ENCODE measurements around the gene HIP1R.
"Not testable (repeated sequence)": the region's sequence is repeated elsewhere in the genome, so short reads cannot be mapped to it uniquely, and the experiment has no call there.

The HIP1R gene

DNA sequence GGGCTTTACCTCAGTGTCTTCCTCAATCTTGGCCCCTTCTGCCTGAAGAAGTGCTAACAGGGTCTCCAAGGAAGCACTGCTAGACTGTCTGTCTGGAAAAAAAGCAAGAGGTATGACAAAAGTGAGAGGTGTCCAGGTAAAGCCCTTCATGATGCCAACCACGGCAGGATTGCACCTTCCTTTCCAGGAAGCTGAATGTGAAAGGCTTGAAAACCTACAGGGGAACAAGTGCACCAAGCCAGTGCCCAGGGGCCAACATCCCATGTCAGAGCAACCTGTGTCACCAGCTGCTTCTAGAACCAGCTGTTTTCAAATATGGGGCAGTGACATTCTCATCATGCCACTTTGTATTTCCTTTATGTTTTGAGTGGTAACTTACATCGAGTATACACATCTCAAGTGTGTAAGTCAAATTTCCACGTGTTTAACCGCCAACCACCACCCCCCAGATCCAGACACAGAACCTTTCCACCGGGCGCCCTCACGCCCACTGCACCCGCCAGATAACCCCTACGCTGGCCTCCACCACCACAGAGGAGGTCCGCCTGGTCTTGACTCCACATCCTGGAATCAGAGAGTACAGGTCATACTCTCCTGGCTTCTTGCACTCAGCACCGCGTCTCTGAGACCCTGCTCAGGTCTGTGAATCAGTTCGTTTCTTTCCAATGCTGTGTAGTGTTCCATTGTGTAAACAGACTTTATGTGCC lies 33.4 kb downstream of the HIP1R start:
- in situ Hi-C loops (cut with MboI; ENCODE audit: low pct_unique_long_range_greater_than_20kb, low sequenced_read_pairs): loop anchor here (25.0 kb wide), 1 partner anchor 369 kb away; the partner anchor contains the start of genes MPHOSPH9 and MTRFR
- DNase-seq: no peak

DNA sequence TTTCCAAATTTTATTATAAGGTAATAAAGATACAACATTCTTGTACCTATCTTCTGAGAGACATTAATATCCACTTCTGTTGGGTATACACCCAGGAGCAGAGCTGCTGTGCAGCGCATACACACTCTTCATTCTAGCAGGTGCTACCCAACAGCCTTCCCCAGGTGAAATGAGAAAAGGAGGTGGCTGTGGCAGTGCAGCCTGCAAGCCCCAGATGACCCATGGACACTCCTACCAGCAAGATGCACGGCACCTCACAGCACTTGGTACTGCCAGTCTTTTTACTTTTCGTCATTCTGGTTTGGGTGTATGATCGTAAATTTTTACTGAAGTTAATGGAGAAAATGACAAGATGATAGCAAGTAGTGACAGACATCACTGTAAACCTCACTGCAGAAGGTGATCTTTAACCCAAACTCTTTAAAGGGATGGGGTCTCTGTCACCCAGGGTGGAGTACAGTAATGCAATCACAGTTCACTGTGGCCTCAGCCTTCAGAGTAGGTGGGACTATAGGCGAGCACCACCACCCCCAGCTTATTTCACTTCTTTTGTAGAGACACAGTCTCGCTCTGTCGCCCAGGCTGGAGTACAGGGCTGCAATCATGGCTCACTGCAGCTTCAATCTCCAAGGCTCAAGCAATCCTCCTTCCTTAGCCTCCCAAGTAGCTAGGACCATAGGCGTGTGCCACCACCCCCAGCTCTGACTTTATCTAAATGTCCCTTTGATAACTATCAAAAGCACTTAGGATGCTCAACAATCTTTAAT lies 34.1 kb downstream of the HIP1R start:
- no peak for DNase-seq
- in situ Hi-C loops (cut with MboI; ENCODE audit: low pct_unique_long_range_greater_than_20kb, low sequenced_read_pairs): loop anchor here (25.0 kb wide), 1 partner anchor 368 kb away; the partner anchor contains the start of genes MPHOSPH9 and MTRFR

DNA sequence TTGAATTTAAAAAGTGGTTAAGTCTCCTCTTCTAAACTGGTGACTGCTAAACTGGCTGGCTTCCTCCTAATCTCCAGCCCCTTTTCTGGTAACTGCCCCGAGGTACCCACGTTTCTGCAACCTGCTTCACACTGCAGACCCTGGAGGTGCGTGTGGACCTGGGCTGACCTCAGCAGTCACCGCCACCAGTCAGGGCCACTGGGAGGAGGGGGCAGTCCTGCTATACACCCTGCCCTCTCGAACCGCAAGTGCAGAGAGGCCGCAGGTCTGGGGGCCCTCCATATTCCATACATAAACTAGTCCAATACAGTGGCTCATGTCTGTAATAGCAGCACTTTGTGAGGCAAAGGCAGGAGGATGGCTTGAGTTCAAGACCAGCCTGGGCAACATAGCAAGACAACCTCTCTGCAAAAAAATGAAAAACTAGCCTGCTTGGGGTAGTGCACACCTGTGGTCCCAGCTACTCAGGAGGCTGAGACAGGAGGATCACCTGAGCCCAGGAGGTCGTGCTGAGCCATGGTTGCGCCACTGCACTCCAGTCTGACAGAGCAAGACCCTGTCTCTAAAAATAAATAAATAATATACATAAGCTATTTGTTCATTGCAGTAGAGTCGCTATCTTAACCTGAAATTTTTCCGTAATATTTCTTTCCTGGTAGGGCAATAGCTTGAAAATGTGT lies 35.0 kb downstream of the HIP1R start:
- DNase-seq: no peak
- in situ Hi-C loops (cut with MboI; ENCODE audit: low pct_unique_long_range_greater_than_20kb, low sequenced_read_pairs): loop anchor here (25.0 kb wide), 1 partner anchor 367 kb away; the partner anchor contains the start of genes MPHOSPH9 and MTRFR

DNA sequence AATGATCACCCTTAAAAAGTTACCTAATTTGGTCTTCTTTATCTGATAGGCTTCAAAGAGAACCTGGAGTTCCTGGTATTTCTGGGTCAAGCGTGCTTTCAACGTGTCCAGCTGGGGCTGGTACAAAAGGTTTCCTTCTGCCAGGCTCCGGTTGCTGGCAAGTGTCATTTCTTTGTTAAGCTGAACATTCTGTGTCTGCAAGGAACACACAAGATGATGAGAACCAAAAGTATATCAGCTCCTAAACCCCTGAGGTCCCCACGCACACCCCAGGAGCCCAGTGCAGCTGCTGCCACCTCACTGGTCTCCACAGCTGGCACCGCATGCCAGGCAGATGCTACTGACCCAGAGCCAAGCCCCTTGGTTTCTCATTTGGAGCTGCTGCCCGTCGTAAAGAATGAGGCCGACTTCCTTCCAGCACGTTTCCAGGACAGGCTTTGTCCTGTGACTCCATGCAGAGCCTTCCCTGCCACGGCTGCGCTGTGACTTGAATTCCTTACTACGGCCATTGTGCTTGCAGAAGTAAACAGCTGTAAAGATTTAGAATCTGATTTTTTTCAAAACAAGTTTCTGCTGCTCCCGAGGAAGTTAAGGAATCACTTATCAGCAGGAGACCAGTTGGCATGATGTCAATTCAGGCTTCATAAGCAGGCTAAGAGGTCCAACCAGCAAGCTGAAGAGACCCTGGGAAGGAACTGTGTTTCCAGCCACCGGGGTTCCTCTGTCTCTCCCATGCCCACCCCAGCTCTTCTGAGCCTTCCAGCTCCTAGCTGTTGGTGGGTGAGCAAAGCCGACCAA lies 35.8 kb downstream of the HIP1R start:
- DNase-seq: no peak
- in situ Hi-C loops (cut with MboI; ENCODE audit: low pct_unique_long_range_greater_than_20kb, low sequenced_read_pairs): loop anchor here (25.0 kb wide), 1 partner anchor 366 kb away; the partner anchor contains the start of genes MPHOSPH9 and MTRFR

DNA sequence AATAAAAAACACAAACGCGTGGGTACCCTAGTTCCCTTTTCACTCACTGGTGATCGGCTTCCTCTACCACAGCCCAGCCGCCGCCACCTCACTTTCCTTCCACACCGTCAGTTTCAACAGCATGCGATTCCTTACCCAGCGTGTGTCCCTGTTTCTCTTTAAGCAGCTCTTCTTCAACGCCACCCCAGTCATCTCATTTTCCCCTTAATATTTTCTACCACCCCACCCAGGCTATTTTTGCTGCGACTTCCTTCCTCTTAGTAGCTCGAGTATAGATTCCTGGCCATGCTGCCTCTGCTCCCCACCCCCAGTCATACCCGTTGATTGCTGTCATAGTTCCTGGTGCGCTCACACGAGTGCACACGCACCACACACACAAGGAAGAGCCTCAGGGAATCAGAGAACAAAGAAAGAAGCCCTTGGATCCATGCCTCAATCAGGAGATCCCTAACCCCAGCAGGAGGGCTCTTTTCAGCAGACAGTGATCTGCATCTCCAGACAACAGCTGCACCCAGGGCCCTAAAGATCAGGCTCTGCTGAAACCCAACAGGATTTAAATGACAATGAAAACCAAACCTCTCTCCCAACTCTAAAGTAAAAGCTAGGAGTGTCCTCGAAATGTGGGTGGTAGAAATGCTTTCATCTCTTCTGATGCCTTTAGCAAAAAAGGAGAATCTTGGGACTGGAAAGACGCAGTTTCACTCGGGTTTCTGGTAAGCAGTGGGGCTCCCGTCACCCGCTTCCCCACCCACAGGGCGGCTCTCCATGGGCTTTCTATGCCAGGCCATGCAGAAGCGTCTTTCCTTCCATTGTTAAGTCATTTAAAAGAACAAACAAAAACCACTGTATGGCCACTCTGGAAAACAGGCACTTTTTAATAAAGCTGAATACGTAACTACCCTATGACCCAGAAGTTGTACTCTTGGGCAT lies 36.9 kb downstream of the HIP1R start:
- in situ Hi-C loops (cut with MboI; ENCODE audit: low pct_unique_long_range_greater_than_20kb, low sequenced_read_pairs): loop anchor here (25.0 kb wide), 1 partner anchor 365 kb away; the partner anchor contains the start of genes MPHOSPH9 and MTRFR
- DNase-seq: peak; percentile 95

DNA sequence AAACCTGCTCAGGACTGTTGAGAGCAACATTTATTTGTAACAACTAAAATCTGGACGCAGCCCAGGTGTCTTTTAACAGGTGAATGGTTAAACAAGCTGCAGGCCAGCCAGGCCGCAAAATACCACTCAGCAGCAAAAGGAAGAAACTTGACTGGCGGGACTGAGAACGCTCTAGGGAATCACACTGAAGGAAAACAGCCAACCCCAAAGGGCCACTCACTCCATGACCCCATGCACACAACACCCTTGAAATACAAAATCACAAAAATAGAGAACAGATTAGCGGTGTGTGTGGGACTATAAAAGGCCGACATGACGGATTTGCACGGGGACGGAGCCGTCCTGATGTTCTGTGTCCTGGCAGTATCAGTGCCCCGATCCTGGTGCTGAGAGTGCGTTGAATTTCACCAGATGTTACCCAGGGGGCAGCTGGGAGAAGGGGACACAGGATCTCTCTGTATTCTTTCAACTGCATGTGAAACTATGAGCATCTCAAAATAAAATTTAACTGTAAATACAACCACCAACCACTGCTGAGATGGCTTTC lies 37.6 kb downstream of the HIP1R start:
- in situ Hi-C loops (cut with MboI; ENCODE audit: low pct_unique_long_range_greater_than_20kb, low sequenced_read_pairs): loop anchor here (25.0 kb wide), 1 partner anchor 364 kb away; the partner anchor contains the start of genes MPHOSPH9 and MTRFR
- DNase-seq: no peak

DNA sequence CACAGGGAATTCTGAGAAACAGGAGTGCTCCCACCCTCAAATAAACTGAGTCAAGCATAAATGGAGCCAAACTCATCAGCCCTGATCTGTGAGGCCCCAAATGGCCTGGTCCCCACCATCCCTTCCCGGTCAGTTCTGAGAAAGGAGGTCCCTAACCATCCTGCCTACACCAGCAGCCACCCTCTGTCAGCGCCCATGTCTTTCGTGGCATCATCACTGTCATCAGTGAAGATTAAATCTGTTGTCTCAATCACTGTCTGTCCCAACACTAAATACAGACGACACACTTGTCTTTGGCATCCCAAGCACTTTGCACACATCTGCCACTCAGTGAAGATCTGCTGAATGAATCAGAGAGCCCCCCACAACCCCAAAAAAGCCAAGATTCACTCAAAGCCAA lies 38.3 kb downstream of the HIP1R start:
- in situ Hi-C loops (cut with MboI; ENCODE audit: low pct_unique_long_range_greater_than_20kb, low sequenced_read_pairs): loop anchor here (25.0 kb wide), 1 partner anchor 364 kb away; the partner anchor contains the start of genes MPHOSPH9 and MTRFR
- no peak for DNase-seq

DNA sequence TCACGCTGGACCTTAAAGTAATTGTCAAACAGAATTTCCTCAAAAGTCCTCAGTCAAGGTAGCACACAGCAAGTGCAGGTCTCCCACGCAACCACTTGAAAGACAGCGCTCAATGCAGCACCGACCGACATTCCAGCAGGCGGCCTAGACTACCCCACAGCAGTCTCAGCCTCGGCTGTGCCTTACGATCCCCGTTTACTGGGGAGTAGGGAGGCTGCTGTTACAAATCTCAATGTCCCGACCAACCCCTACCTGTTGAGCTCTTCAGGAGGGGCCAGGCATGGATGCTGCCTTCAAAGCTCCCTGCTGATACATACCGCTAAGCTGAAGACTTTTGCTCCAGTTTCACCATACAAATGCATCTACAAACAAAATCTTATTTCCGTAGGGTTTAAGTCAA lies 38.8 kb downstream of the HIP1R start:
- in situ Hi-C loops (cut with MboI; ENCODE audit: low pct_unique_long_range_greater_than_20kb, low sequenced_read_pairs): loop anchor here (25.0 kb wide), 1 partner anchor 363 kb away; the partner anchor contains the start of genes MPHOSPH9 and MTRFR
- peak; percentile 63 for DNase-seq

DNA sequence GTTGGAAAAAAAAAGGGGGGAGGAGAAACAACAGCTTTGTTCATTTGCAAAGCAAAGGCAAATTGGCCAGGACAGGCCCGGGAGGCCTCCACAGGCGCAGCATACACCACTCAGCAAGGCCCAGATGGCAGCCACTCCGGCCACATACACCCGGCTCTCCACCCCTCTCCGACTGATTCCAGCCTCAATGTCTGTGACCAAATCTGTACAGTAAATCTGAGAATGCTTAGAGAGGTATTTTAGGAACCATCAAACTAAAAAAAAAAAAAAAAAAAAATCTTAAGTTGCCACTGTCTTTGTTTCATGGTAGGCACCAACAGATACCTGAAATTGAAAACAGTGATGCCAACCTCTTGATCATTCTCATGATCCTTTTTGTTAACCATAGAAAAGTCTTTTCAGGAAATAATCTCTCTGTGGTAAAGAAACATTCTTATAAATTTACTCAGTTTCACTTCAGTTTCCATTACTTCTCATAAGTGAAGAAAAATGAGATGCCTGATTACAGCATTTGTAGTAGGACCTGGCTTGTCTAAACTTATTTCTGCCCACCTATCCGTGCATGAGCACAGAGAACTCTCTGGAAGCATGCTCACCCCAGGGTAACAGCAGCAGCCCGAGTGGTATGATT lies 40.4 kb downstream of the HIP1R start:
- in situ Hi-C loops (cut with MboI; ENCODE audit: low pct_unique_long_range_greater_than_20kb, low sequenced_read_pairs): no loop called here
- DNase-seq: no peak

DNA sequence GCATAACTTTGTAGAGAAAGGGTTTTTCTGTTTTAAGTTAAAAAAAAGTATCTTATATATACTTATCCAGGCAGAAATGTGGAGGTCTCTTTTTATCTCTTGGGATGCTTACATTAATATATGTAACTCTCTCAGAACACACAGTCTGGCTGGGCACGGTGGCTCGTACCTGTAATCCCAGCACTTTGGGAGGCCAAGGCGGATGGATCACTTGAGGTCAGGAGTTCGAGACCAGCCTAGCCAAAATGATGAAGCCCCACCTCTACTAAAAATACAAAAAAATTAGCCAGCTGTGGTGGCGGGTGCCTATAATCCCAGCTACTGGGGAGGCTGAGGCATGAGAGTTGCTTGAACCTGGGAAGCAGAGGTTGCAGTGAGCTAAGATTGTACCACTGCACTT lies 41.0 kb downstream of the HIP1R start:
- in situ Hi-C loops (cut with MboI; ENCODE audit: low pct_unique_long_range_greater_than_20kb, low sequenced_read_pairs); DNase-seq: not testable (repeated sequence)

DNA sequence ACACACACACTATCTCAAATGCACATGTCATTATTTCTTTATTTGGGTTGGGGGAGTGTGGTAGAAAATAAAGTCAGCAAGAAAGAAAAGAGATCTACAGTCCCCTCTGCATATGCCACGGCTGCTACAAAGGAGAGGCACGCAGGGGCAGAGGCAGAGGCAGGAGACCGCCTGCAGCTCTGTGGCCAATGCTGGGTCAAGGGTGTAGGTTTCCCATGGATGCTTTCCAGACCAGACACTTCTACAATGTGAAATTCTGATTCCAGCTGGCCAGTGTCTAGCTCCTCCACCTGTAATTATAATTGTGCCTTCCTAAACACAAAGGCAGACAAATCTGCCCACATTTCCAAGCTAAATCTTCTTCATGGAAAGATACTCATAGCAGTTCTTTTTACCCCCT lies 41.5 kb downstream of the HIP1R start:
- no peak for DNase-seq
- in situ Hi-C loops (cut with MboI; ENCODE audit: low pct_unique_long_range_greater_than_20kb, low sequenced_read_pairs): no loop called here

DNA sequence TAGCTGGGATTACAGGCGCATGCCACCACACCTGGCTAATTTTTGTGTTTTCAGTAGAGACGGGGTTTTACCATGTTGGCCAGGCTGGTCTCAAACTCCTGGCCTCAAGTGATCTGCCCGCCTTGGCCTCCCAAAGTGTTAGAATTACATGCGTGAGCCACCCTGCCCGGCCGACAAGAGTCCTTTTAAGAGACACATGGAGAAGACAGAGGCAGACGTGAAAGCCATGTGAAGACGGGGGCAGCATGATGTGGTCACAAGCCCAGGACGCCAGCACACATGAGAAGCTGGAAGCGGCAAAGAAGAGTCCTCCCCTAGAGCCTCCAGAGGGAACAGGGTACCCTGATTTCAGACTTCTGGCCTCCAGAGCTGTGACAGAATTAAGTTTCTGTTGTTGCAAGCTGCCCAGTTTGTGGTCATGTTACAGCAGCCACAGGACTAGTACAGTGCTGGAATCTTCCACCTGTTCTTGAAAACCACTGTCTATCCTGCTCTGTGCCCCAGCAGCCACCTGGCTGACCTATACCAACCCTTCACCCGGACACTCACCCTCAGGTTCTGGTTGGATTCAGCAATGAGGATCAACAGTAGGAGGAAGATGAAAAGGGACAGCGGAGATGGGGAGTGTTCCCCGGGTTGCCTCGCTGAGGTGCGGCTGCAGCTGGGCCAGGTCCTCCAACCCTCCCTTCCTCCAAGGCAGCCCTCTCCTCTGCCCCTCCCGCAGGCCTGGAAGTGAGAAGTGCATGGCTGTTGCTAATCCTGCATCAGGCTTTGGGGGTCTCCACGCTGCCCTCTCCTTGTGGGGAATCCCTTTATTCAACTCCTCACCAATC lies 43.7 kb downstream of the HIP1R start:
- in situ Hi-C loops (cut with MboI; ENCODE audit: low pct_unique_long_range_greater_than_20kb, low sequenced_read_pairs): no loop called here
- no peak for DNase-seq

DNA sequence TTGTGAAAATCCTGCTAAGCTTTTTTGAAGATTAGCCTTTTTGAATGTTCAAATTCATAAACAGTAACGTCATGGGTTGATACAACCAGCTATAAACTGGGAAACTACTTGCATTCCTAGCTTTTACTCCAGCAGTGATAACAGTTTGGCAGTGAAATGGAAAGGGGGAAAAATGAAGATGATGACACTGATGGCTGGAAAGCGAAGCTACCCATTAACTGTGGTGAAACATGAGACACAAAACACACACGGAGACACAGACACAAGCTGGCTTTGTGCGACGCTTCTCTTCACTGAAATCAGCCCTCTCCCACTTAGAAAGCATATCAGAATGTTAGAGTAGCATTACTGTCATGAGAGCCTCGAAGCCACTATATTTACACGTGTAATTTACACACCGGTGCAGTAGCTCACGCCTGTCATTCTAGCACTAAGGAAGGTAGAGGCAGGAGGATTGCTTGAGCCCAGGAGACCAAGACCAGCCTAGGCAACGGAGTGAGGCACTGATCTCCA lies 45.0 kb downstream of the HIP1R start:
- in situ Hi-C loops (cut with MboI; ENCODE audit: low pct_unique_long_range_greater_than_20kb, low sequenced_read_pairs): no loop called here
- no peak for DNase-seq

DNA sequence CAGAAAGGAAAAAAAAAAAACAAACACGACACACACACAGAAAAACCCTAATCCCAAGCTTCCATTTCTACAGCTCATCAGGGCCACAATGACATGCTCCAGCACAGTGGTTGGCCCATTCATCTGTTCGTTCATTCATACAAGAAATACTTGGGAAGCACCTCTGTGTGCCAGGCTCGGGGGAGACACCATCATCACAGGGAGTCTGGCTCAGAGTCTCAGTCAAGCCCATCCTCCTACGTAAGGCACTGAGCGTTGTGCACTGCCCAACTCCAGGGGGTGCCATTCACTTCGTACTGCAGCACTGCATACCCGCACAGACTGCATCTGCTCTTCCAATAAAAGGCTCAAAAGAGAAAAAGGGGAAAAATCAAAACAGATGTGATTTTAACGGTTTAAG lies 45.4 kb downstream of the HIP1R start:
- in situ Hi-C loops (cut with MboI; ENCODE audit: low pct_unique_long_range_greater_than_20kb, low sequenced_read_pairs): no loop called here
- DNase-seq: peak; percentile 62

DNA sequence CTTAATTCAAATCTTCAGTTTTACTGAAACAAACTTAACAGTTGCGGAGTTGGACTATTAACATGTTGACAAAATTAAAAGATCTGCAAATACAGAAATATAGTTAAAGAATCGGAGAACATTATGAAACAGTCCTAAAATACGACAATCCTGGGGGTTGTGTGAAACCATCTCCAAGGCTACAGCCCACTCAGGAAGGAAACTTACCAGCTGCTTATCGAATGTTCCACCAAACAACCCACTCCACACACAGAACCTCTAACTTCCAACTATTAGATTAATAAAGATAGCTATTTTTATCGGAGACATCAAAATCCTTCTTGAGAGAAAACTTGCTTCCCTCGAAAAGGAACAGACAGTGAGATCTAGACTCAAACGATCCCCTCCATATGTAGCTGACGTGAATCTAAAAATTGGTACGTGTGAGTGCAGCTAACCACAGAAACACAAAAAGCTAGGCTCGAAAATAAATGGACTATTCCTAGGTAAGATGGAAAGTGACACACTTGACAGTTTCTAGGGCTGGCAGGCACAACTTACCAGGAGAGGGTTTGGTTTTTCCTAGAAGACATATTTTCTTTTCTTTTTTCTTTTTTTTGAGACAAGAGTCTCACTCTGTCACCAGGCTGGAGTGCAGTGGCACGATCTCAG lies 47.8 kb downstream of the HIP1R start:
- in situ Hi-C loops (cut with MboI; ENCODE audit: low pct_unique_long_range_greater_than_20kb, low sequenced_read_pairs): no loop called here

More for the DNA sequence above, 47.8 kb downstream of the HIP1R start:
- DNase-seq: no peak
